Sigmoid colon (tissue), 7 donors: ENCODE results near the gene GRIK5. TPM values are rescaled to one million over a fixed set of nuclear protein-coding genes. Genes with fewer than 3 reads are reported as not detected.

ENCODE experiments used
- DNase-seq: peaks from one replicate; pipeline ENCODE4 v3.0.0-alpha.2; 2019
- H3K27ac ChIP-seq, 4 donors: fragments of 200-600 bp; sonication (generic); one replicate each; pipeline ENCODE4 v1.5.1; 2016 to 2019; ENCODE audit warnings: mild to moderate bottlenecking in 1 of 4
- H3K27me3 ChIP-seq, 3 donors: fragments of 200-600 bp; sonication (generic); one replicate each; pipeline ENCODE4 v1.5.1; 2019; ENCODE audit warnings: mild to moderate bottlenecking in 1 of 3
- H3K36me3 ChIP-seq, 4 donors: fragments of 200-600 bp; sonication (generic); one replicate each; pipeline ENCODE4 v1.5.1; 2016 to 2019
- H3K4me1 ChIP-seq, 4 donors: fragments of 200-600 bp; sonication (generic); one replicate each; pipeline ENCODE4 v1.5.1; 2017 to 2019
- H3K4me3 ChIP-seq, 4 donors: fragments of 200-600 bp; sonication (generic); one replicate each; pipeline ENCODE4 v1.5.1; 2017 to 2019; ENCODE audit warnings: mild to moderate bottlenecking in 2 of 4, moderate library complexity in 1 of 4
- H3K9me3 ChIP-seq, 4 donors: fragments of 200-600 bp in 3 of 4; sonication (generic) in 3 of 4; one replicate each; pipeline versions ENCODE4 v1.5.1 to v1.6.1; 2013 to 2019
- CTCF ChIP-seq, 4 experiments: fragments of 450-650 bp in 3 of 4; fragments of 200-600 bp in 1 of 4; IDR thresholded peaks; one replicate each; pipeline ENCODE4 v1.5.1; 2016 to 2019; ENCODE audit warnings: antibody characterized with exemption in 4 of 4, mild to moderate bottlenecking in 3 of 4, moderate library complexity in 2 of 4
- EP300 ChIP-seq, 4 donors: sonication (generic); formaldehyde crosslinking; IDR thresholded peaks; one replicate each; pipeline ENCODE4 v1.6.1; 2017; ENCODE audit warnings: antibody characterized with exemption in 4 of 4
- POLR2A ChIP-seq, 2 donors: fragments of 450-650 bp; IDR thresholded peaks; one replicate each; pipeline ENCODE4 v1.6.1; 2016; ENCODE audit warnings: antibody characterized with exemption in 2 of 2, mild to moderate bottlenecking in 2 of 2, moderate library complexity in 2 of 2
- POLR2AphosphoS5 ChIP-seq, 4 donors: sonication (generic); formaldehyde crosslinking; IDR thresholded peaks; one replicate each; pipeline ENCODE4 v1.6.1; 2017; ENCODE audit warnings: antibody characterized with exemption in 4 of 4
- WGBS, 2 donors: extraction: QIAGEN DNeasy Blood & Tissue Kit; methylation state at CpG; one replicate each; pipeline ENCODE4 v1.1.7; 2013; 5-methylcytosine and 5-hydroxymethylcytosine counted together
- intact Hi-C: fragments of 100-400 bp; cut with DNase I; formaldehyde crosslinking; loops from one replicate; pipeline ENCODE4 v1.15.1; 2023
- polyA plus RNA-seq, 3 donors: library from polyadenylated mRNA; stranded (reverse); fragments of 200-250 nt; gene quantifications; one replicate each; pipeline ENCODE4 v1.2.3, GENCODE V29; 2013
- total RNA-seq, 4 donors: library from RNA; depleted of rRNA; stranded (reverse); fragments of >200 nt; gene quantifications; one replicate each; pipeline ENCODE4 v1.1.0, GENCODE V29; 2016
- donor health status: healthy with polysubstance abuse.
- donor health status: Bipolar disorder and iron deficiency.
- donor health status: healthy.

GRIK5 gene
- total and polyA plus RNA-seq, 7 donors = under 0.01 to 23.3 (median 10.3) TPM; not detected in 1

- intact Hi-C loops = no loop called here
Observed at GRCh38 chr19:41971363-41971762, 98.6 kb downstream of the GRIK5 start.

GRCh38 chr19:41969772-41970458 is 100.1 kb downstream of the GRIK5 start:
- no peaks in the 10 kb centered on the region for H3K9me3 ChIP-seq
- intact Hi-C loops = no loop called here
- WGBS, 2 donors = 93 to 95% methylated on average over 19 of the region's 19 CpGs
- TF ChIP-seq CTCF (IDR thresholded peaks at IDR 0.05) = no peak
- TF ChIP-seq POLR2AphosphoS5 (IDR thresholded peaks at IDR 0.05) = no peak
- TF ChIP-seq EP300 (IDR thresholded peaks at IDR 0.05) = no peak
- no peak for TF ChIP-seq POLR2A (IDR thresholded peaks at IDR 0.05)
- H3K4me1 ChIP-seq = no peaks in the 10 kb centered on the region
- peaks cover 0 to 17% (median 0%) of the 10 kb centered on the region in 3 donors for H3K27me3 ChIP-seq
- H3K27ac ChIP-seq = no peak overlapping the region
- no peaks in the 10 kb centered on the region for H3K36me3 ChIP-seq
- DNase-seq = no peak
- H3K4me3 ChIP-seq = no peak overlapping the region

More at GRCh38 chr19:41971363-41971762, 98.6 kb downstream of the GRIK5 start:
- TF ChIP-seq EP300 (IDR thresholded peaks at IDR 0.05) = no peak
- TF ChIP-seq CTCF (IDR thresholded peaks at IDR 0.05) = no peak
- no peak for TF ChIP-seq POLR2A (IDR thresholded peaks at IDR 0.05)
- TF ChIP-seq POLR2AphosphoS5 (IDR thresholded peaks at IDR 0.05) = no peak
- Histone ChIP-seq H3K4me1 (no peaks in the 10 kb centered on the region), H3K36me3 (no peaks in the 10 kb centered on the region), H3K27ac (no peak overlapping the region), H3K9me3 (no peaks in the 10 kb centered on the region), H3K4me3 (no peak overlapping the region), H3K27me3 (peaks cover 0 to 21% (median 0%) of the 10 kb centered on the region in 3 donors)
- WGBS, 2 donors = 87 to 89% methylated on average over 11 of the region's 11 CpGs
- DNase-seq = no peak

DNA sequence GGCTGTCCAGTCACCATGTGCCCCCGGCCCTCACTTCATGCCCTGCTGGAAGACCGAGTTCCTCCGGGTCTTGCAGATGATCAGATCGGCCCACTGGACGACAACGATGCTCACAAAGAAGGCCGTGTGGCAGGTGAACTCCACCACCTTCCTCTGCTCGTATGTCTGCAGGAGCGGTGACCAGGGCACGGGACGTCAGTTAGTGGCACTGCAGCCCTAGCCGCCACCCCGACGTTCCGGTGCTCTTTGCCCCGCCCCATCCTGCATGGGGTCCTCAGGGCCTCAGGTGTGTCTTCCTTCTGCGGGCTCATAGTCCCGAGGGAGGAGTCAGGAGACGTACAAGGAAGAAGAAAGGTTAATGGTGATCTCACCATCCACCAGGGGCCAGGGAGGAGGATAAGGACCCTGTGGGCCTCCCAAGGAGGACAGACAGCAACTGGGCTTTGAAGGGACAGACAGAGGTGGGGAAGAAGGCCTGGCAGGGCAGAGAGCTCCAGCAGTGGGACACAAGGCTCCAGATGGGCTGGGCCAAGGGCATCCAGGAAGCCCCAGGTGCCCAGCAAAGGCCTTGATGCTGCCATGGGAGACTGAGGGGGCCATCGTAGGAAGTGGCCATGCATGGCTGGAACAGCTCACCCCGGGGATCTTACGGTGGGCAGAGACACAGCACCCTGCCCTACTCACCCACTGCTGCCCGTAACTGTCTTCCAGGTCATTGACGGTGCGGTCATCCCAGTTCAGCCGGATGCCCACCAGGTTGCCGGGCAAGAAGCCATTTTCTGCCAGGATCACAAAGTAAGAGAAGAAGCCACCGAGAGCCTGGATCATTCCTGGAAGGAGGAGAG is 101.0 kb downstream of the GRIK5 start:
- no peak for DNase-seq
- Histone ChIP-seq H3K4me3 (no peak overlapping the region), H3K4me1 (no peaks in the 10 kb centered on the region), H3K9me3 (no peaks in the 10 kb centered on the region), H3K36me3 (no peaks in the 10 kb centered on the region), H3K27ac (no peak overlapping the region), H3K27me3 (peaks cover 0 to 17% (median 0%) of the 10 kb centered on the region in 3 donors)
- intact Hi-C loops = no loop called here
- TF ChIP-seq CTCF (IDR thresholded peaks at IDR 0.05) = no peak
- no peak for TF ChIP-seq POLR2AphosphoS5 (IDR thresholded peaks at IDR 0.05)
- no peak for TF ChIP-seq POLR2A (IDR thresholded peaks at IDR 0.05)
- TF ChIP-seq EP300 (IDR thresholded peaks at IDR 0.05) = no peak
- WGBS, 2 donors = 64 to 82% methylated on average over 28 of the region's 28 CpGs

DNA sequence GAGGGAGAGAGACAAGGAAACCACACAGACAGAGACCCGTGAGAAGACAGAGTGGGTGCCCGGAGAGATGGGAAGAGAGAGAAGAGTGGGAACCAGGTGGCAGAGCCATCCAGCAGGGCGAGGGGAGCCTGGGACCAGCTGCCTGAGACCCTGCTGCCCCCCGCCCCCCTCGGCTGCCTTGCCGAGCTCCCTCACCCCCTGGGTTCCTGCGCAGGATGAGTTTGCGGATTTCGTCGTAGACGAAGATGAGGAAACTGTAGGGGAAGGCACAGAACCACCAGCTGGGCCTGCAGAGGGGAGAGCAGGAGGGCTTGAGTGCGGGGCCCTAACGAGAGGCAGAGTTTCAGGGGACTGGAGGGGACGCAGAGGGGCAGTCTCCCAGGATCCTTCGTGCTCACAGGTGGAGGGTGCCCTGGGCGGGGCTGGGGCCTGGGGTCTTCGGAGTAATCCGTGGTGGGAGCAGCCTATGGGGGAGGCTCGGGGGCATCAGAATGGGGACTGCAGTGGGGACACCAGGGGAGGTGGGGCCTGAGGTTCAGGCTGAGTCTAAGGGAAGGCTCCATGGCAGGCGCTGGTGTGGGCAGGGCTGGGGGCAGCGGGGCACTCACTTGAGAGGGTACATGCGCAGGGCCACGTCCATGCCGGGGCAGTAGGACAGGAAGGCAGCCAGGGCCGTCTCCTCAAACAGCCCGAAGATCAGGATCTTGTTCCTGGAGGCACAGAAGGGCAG is 102.8 kb downstream of the GRIK5 start:
- no peaks in the 10 kb centered on the region for H3K4me1 ChIP-seq
- DNase-seq = no peak
- no peak for TF ChIP-seq POLR2A (IDR thresholded peaks at IDR 0.05)
- TF ChIP-seq EP300 (IDR thresholded peaks at IDR 0.05) = no peak
- TF ChIP-seq CTCF (IDR thresholded peaks at IDR 0.05) = no peak
- TF ChIP-seq POLR2AphosphoS5 (IDR thresholded peaks at IDR 0.05) = no peak

More for the DNA sequence above, 102.8 kb downstream of the GRIK5 start:
- Histone ChIP-seq H3K9me3 (no peaks in the 10 kb centered on the region), H3K27ac (no peak overlapping the region), H3K36me3 (no peaks in the 10 kb centered on the region), H3K27me3 (peaks cover 0 to 17% (median 0%) of the 10 kb centered on the region in 3 donors), H3K4me3 (no peak overlapping the region)
- 64 to 78% methylated on average over 26 of the region's 26 CpGs for WGBS, 2 donors
- intact Hi-C loops = no loop called here
